Stomach (tissue), 4 donors: Measurements from ENCODE around the gene PLK2.

Source experiments
- POLR2AphosphoS5 ChIP-seq, 3 donors: sonication (generic); formaldehyde crosslinking; IDR thresholded peaks; one replicate each; pipeline ENCODE4 v1.6.1; 2016; ENCODE audit warnings: antibody characterized with exemption in 3 of 3
- TF ChIP-seq, protein P1 (sequence below), 7 experiments: fragments of 450-650 bp in 4 of 7; fragments of 200-600 bp in 3 of 7; sonication (generic) in 3 of 7; IDR thresholded peaks; one replicate each; pipeline ENCODE4 v1.5.1; 2016 to 2019; ENCODE audit warnings: antibody characterized with exemption in 7 of 7, control low read depth in 2 of 7, mild to moderate bottlenecking in 1 of 7

DNA sequence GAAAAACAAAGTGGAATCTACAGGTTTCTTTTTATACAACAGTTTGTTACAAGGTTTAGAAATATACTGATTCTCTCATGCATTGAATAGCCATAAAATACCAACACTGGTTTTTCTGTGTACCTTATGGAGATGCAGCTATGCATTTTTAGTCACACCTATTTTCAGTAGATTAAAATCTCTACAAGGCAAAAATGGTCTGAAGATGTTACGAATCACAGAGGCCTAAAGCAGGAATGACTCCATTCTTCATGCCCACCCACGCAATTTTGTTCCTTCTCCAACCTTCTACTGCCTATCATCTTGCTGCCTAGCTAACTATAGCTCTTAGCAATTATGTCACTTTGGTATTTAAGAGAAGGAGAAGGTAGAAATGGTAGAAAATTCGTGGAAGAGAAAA is 9.9 kb downstream of the PLK2 start:
- TF ChIP-seq, protein P1, sequence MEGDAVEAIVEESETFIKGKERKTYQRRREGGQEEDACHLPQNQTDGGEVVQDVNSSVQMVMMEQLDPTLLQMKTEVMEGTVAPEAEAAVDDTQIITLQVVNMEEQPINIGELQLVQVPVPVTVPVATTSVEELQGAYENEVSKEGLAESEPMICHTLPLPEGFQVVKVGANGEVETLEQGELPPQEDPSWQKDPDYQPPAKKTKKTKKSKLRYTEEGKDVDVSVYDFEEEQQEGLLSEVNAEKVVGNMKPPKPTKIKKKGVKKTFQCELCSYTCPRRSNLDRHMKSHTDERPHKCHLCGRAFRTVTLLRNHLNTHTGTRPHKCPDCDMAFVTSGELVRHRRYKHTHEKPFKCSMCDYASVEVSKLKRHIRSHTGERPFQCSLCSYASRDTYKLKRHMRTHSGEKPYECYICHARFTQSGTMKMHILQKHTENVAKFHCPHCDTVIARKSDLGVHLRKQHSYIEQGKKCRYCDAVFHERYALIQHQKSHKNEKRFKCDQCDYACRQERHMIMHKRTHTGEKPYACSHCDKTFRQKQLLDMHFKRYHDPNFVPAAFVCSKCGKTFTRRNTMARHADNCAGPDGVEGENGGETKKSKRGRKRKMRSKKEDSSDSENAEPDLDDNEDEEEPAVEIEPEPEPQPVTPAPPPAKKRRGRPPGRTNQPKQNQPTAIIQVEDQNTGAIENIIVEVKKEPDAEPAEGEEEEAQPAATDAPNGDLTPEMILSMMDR (IDR thresholded peaks at IDR 0.05), result no peak
- no peak for TF ChIP-seq POLR2AphosphoS5 (IDR thresholded peaks at IDR 0.05)
